Left lung (tissue), 10 donors: ENCODE measurements around the gene SDCCAG8. TPM values are rescaled to one million over a fixed set of nuclear protein-coding genes. Genes with fewer than 3 reads are reported as not detected.

Experiments used
- ATAC-seq: fragments of 200-7000 bp; cut with Tn5 transposase; one replicate; pipeline ENCODE4 v1.9.1; 2020; ENCODE audit warnings: moderate library complexity
- DNase-seq, 4 donors: peaks; one replicate each; pipeline ENCODE4 v3.0.0-alpha.2; 2013 to 2020
- H3K27ac ChIP-seq, 2 donors: fragments of 200-600 bp; sonication (generic) in 1 of 2; one replicate each; pipeline versions ENCODE4 v1.5.0 to v1.8.0; 2020 to 2021
- H3K27me3 ChIP-seq, 2 donors: fragments of 200-600 bp; sonication (generic) in 1 of 2; one replicate each; pipeline versions ENCODE4 v1.5.0 to v1.8.0; 2020 to 2021
- H3K36me3 ChIP-seq, 2 donors: fragments of 200-600 bp; sonication (generic) in 1 of 2; one replicate each; pipeline versions ENCODE4 v1.5.0 to v1.8.0; 2020 to 2021
- H3K4me1 ChIP-seq, 2 donors: fragments of 200-600 bp; one replicate each; pipeline ENCODE4 v1.8.0; 2021
- H3K4me3 ChIP-seq, 2 donors: fragments of 200-600 bp; sonication (generic) in 1 of 2; one replicate each; pipeline versions ENCODE4 v1.5.0 to v1.8.0; 2020 to 2021; ENCODE audit warnings: mild to moderate bottlenecking in 1 of 2
- H3K9me3 ChIP-seq, 2 donors: fragments of 200-600 bp; sonication (generic) in 1 of 2; one replicate each; pipeline versions ENCODE4 v1.5.0 to v1.8.0; 2020 to 2021
- intact Hi-C, 2 donors: fragments of 100-400 bp; cut with DNase I; formaldehyde crosslinking; loops; one replicate each; pipeline versions ENCODE4 v1.11.2 to v1.14.2; 2022
- polyA plus RNA-seq, 6 donors: library from polyadenylated mRNA; unstranded; fragments of 120-200 nt; gene quantifications; one replicate each; pipeline ENCODE4 v1.2.1, GENCODE V29; 2013; ENCODE audit not compliant: insufficient read length in 6 of 6
- total RNA-seq, 2 donors: library from RNA; stranded (reverse); fragmentation: NEBNext Ultra II Directional; extraction: Animal tissue kit (Norgen Biotek cat#: 25700); gene quantifications; one replicate each; pipeline ENCODE4 v1.2.1, GENCODE V29; 2021
- TF ChIP-seq, protein P1 (sequence below), 2 donors: fragments of 200-600 bp; sonication (generic) in 1 of 2; IDR thresholded peaks; one replicate each; pipeline versions ENCODE4 v1.5.0 to v1.8.0; 2021; ENCODE audit warnings: antibody characterized with exemption in 2 of 2
- donor health status: DM: no; HTN: yes; CAD: no.
- donor health status: DM: no; HTN: no; CAD: no.

The SDCCAG8 gene
- total and polyA plus RNA-seq, 8 donors, result 36.6 to 83.7 (median 44.6) TPM

DNA sequence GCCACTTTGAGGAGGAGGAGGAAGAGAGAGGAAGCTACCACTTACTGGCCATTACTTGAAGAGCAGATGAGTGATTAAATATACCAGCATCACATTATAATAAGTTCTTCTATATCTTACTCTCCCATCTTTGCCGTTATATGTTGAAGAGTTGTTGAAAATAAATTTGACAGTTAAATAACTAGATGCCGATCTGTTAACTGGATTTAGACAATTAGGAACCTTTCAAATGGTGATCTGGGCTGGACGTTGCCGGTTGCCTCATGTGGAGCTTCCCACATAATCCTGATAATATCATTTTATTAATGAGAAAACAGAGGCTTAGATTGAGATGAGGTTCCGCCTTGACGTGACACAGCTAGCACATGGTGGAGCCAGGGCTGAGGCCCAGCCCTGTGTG is 147.0 kb downstream of the SDCCAG8 start:
- DNase-seq, result no peak
- Histone ChIP-seq H3K4me1 (peaks cover 0 to 4% of the 10 kb centered on the region in 2 donors), H3K9me3 (no peaks in the 10 kb centered on the region), H3K36me3 (no peaks in the 10 kb centered on the region), H3K4me3 (no peak overlapping the region), H3K27ac (no peak overlapping the region), H3K27me3 (no peaks in the 10 kb centered on the region)
- intact Hi-C loops, result no loop called here
- ATAC-seq, result no peak
- TF ChIP-seq, protein P1, sequence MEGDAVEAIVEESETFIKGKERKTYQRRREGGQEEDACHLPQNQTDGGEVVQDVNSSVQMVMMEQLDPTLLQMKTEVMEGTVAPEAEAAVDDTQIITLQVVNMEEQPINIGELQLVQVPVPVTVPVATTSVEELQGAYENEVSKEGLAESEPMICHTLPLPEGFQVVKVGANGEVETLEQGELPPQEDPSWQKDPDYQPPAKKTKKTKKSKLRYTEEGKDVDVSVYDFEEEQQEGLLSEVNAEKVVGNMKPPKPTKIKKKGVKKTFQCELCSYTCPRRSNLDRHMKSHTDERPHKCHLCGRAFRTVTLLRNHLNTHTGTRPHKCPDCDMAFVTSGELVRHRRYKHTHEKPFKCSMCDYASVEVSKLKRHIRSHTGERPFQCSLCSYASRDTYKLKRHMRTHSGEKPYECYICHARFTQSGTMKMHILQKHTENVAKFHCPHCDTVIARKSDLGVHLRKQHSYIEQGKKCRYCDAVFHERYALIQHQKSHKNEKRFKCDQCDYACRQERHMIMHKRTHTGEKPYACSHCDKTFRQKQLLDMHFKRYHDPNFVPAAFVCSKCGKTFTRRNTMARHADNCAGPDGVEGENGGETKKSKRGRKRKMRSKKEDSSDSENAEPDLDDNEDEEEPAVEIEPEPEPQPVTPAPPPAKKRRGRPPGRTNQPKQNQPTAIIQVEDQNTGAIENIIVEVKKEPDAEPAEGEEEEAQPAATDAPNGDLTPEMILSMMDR (IDR thresholded peaks at IDR 0.05), result no peak

DNA sequence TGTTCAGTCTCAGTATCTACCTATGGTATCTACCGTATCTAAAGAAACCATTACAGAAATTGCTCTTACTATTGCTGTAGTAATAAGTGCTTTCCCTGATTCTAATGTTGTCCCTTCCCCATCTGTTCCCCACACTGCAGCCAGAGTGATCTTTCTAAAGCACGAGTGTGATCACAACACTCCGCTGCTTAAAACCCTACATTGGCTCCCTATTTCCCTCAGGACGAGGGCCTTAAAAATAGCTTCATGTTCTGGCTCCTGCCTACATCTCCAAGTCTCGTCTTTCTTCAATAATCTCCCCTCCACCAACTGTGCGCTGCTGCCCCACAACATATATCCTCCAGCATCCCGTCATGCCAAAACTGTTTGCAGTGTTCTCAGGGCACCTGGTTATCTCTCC is 150.6 kb downstream of the SDCCAG8 start:
- ATAC-seq (no peak), DNase-seq (no peak)
- TF ChIP-seq, protein P1 (IDR thresholded peaks at IDR 0.05), result no peak
- Histone ChIP-seq H3K4me1 (peaks cover 0 to 4% of the 10 kb centered on the region in 2 donors), H3K4me3 (no peak overlapping the region), H3K27ac (no peak overlapping the region), H3K9me3 (no peaks in the 10 kb centered on the region), H3K36me3 (no peaks in the 10 kb centered on the region), H3K27me3 (no peaks in the 10 kb centered on the region)
- intact Hi-C loops, result no loop called here

DNA sequence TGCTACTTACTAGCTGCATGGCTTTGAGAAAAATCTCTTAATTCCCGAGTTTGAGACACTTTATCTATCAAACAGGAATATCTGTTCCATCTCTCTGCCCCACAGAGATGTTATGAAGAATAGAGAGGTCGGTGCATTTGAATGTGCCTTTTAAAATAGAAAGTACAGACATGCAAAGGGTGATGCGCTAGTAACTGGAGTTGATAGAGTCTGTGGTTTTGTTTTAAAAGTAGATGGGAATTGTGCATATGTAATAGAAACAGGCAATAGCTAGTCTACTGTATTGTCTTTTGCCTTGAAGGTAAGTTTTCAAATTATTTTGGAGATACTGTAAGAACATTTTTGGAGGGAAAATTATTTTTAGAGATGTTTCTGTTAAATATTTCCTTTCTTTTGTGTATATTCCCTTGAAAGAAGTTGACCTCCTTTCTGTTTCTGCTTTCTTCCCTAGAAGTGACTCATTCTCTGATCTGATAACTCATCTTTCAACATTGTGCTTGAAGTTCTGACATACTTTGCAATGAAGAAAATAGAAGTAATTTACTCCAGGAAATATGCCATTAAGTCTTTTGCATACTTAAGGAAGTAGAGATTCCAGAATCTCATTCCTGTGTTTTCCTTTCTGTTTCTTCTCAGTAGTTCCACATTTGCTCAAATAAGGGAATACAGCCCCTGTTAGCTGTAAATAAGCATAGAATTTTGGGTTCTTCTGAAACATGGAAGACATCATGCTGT is 151.6 kb downstream of the SDCCAG8 start:
- Histone ChIP-seq H3K36me3 (no peaks in the 10 kb centered on the region), H3K27ac (no peak overlapping the region), H3K27me3 (no peaks in the 10 kb centered on the region), H3K4me1 (peaks cover 0 to 4% of the 10 kb centered on the region in 2 donors), H3K4me3 (no peak overlapping the region), H3K9me3 (no peaks in the 10 kb centered on the region)
- DNase-seq, result no peak
- ATAC-seq, result no peak
- TF ChIP-seq, protein P1 (IDR thresholded peaks at IDR 0.05), result no peak
- intact Hi-C loops, result no loop called here

- Histone ChIP-seq H3K4me1 (peaks cover 0 to 4% of the 10 kb centered on the region in 2 donors), H3K4me3 (no peak overlapping the region), H3K27me3 (no peaks in the 10 kb centered on the region), H3K9me3 (no peaks in the 10 kb centered on the region), H3K27ac (no peak overlapping the region), H3K36me3 (no peaks in the 10 kb centered on the region)
- intact Hi-C loops, result no loop called here
- TF ChIP-seq, protein P1 (IDR thresholded peaks at IDR 0.05), result no peak
- no peak for DNase-seq
- no peak for ATAC-seq
These were observed 152.6 kb downstream of the SDCCAG8 start for GRCh38 chr1:243408479-243408878.

GRCh38 chr1:243409284-243409683 is 153.4 kb downstream of the SDCCAG8 start:
- TF ChIP-seq, protein P1 (IDR thresholded peaks at IDR 0.05), result no peak
- no peaks in the 10 kb centered on the region for H3K27me3 ChIP-seq
- no peaks in the 10 kb centered on the region for H3K9me3 ChIP-seq
- no peak overlapping the region for H3K27ac ChIP-seq
- H3K4me3 ChIP-seq, result no peak overlapping the region
- intact Hi-C loops, result no loop called here
- DNase-seq, result no peak
- no peak for ATAC-seq
- peaks cover 0 to 4% of the 10 kb centered on the region in 2 donors for H3K4me1 ChIP-seq
- H3K36me3 ChIP-seq, result no peaks in the 10 kb centered on the region
